Measurements from ENCODE around the gene RNF213.
"Not testable (repeated sequence)": the region's sequence is repeated elsewhere in the genome, so short reads cannot be mapped to it uniquely, and the experiment has no call there.

The RNF213 gene

DNA sequence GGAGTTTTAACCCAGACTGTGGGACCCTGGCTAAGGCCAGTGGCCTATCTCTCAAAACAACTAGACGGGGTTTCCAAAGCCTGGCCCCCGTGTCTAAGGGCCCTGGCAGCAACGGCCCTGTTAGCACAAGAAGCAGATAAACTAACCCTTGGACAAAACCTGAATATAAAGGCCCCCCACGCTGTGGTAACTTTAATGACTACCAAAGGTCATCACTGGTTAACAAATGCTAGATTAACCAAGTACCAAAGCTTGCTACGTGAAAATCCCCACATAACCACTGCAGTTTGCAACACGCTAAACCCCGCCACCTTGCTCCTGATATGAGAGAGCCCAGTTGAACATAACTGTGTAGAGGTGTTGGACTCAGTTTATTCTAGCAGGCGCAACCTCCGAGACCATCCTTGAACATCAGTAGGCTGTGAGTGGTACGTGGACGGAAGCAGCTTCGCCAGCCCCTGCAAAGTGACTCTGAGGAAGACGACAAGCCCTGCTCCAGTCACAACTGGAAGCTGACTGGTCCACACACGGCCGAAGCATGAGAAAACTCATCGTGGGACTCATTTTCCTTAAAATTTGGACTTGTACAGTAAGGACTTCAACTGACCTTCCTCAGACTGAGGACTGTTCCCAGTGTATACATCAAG lies 149.9 kb downstream of the RNF213 start:
- in situ Hi-C loops (cut with MboI; ENCODE audit: low sequenced_read_pairs), result not testable (repeated sequence)

GRCh38 chr17:80413771-80414507 lies 153.3 kb downstream of the RNF213 start:
- in situ Hi-C loops (cut with MboI; ENCODE audit: low sequenced_read_pairs), result no loop called here

DNA sequence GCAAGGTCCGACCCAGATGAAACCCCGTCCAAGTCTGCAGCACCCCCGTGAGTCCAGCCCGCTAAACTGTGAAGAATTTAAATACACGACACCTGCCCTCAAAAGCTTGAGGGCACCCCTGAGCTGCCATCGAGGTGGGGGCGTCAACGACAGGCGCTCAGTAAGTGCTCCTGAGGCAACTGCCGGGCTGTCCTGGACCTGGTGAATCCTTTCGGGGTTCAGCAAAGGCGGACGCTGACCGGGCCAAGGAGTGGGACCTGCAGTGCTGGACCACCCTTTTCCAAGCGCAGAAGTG lies 153.8 kb downstream of the RNF213 start:
- in situ Hi-C loops (cut with MboI; ENCODE audit: low sequenced_read_pairs), result no loop called here

DNA sequence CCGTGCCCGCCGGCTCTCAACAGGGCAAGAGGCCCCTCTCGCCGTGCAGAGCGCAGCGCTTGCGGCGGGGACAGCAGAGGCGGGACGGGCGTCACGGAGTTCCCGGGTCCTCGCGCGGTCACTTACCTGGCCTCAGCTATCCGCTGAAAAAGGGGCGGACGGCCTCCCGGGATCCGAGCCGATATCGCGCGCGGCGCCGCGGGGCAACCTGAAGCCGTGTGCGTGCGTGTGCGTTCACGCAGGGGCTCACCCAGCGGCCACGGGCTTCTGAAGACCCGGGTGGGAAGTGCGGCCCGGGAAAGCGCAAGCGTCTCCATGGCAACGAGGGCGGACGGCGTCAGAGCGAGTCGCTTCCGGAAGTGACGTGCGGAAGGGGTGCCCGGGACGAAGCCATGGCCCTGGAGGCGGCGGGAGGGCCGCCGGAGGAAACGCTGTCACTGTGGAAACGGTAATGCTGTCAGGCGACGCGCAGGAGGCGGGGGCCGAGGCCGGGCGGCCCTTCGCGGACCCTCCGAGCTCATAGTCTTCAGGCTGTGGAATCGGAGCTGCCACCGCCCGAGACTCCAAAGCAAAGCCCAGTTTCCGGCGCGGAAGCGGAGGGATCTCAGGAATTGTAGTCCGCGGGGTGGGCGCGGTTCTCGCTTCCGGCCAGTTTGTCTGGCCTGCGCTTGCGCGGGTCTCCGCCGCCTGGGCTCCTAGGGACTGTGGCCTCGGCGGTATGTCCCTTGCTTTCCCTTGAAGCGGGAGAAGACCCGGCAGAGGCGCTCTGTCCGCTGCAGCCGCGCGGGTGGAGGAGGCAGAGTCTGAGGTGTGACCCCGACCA lies 154.4 kb downstream of the RNF213 start, which contains the start of gene ENDOV:
ENDOV (plus strand) TSS at position 365 of the 823 bp plus-strand sequence; CDS start at position 393, 28 bp downstream.
- in situ Hi-C loops (cut with MboI; ENCODE audit: low sequenced_read_pairs), result no loop called here

DNA sequence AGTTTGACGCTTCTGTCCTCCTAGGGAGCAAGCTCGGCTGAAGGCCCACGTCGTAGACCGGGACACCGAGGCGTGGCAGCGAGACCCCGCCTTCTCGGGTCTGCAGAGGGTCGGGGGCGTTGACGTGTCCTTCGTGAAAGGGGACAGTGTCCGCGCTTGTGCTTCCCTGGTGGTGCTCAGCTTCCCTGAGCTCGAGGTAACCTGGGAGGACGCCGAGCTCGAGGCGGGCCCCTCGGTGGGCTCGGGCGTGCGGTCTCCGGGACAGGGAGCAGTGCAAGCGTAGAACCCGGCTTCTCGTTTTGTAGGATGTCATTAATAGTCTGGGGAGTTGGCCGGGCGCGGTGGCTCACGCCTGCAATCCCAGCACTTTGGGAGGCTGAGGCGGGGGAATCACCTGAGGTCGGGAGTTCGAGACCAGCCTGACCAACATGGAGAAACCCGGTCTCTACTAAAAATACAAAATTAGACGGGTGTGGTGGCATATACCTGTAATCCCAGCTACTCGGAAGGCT lies 155.0 kb downstream of the RNF213 start:
- in situ Hi-C loops (cut with MboI; ENCODE audit: low sequenced_read_pairs), result no loop called here

DNA sequence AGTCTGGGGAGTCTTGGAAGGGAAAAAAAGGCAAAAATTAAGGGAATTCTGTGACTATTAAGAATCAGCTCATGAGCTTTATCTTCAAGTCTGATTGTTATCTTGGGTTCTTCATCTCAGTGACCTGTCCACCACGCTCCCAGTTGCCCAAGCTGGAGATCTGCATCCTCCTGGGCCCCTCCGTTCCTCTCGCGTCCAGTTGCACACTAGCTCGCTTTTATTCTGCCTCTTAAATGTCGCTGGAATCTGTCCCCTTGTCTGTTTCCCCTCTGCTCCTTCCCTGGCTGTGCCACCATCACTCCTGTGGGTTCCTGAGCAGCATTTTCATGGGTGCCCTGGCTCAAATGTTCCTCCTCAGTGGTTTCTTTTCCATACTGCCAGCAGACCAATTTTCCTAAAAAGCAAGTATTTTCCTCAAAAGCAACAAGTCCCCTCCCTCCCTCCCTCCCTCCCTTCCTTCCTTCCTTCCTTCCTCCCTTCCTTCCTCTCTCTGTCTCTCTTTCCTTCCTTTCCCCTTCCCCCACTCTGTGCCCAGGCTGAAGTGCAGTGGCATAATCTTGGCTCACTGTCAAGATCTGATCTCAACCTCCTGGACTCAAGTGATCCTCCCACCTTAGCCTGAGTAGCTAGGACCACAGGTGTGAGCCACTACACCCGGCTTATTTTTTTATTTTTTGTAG lies 155.7 kb downstream of the RNF213 start:
- in situ Hi-C loops (cut with MboI; ENCODE audit: low sequenced_read_pairs), result no loop called here

- in situ Hi-C loops (cut with MboI; ENCODE audit: low sequenced_read_pairs), result no loop called here
Observed at GRCh38 chr17:80416940-80417293, 156.3 kb downstream of the RNF213 start.

DNA sequence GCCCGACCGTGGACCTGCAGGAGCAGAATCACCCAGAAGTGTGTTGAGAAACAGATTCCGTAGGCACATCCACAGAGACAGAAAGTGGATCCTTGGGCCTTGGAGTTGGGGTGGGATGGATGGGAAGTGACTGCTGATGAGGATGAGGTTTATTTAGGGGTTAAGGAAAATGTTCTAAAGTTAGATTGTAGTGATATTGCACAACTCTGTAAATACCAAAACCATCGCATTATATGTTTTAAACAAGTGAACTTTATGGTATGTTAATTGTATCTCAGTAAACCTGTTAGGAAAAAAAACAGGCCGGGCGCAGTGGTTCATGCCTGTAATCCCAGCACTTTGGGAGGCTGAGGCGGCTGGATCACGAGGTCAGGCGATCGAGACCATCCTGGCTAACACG lies 157.9 kb downstream of the RNF213 start:
- in situ Hi-C loops (cut with MboI; ENCODE audit: low sequenced_read_pairs), result no loop called here

DNA sequence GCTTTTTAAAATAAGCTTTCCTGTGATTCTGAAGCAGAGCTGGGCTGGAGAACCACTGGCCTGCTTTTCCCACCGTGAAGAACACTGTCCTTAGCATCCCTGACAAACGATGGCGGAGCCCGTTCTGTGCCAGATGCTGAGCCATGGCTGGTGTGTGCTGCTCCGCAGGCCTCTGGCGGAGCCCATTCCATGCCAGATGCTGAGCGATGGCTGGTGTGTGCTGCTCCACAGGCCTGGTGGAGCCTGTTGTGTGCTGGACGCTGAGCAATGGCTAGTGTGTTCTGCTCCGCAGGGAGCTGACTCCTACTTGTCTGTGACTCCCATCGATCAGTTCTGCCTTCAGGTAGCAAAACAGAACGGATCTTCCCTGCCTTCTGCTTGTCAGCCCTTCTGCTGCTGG lies 158.6 kb downstream of the RNF213 start:
- in situ Hi-C loops (cut with MboI; ENCODE audit: low sequenced_read_pairs), result no loop called here

GRCh38 chr17:80421381-80422090 lies 160.9 kb downstream of the RNF213 start:
- in situ Hi-C loops (cut with MboI; ENCODE audit: low sequenced_read_pairs), result no loop called here

- in situ Hi-C loops (cut with MboI; ENCODE audit: low sequenced_read_pairs), result no loop called here
Observed at GRCh38 chr17:80422276-80422675, 161.6 kb downstream of the RNF213 start.

DNA sequence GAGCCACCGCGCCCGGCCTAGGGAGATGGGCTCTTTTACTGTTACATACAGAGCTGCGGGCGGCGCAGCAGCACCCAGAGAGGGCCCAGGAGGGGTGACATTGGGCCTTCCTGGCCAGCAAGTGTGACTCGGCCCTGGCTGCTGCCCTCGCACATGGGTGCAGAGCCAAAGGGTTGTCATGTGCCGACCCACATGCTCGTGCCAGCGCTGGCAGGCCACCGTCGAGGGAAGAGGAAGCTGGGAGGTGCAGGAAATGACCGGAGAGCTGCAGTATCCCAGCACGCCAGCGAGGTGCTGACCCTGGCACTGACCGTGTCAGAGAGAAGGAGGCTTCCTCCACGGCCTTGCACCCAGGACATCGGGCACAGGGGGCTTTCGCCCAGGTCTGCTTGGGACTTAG lies 162.3 kb downstream of the RNF213 start:
- in situ Hi-C loops (cut with MboI; ENCODE audit: low sequenced_read_pairs), result no loop called here

DNA sequence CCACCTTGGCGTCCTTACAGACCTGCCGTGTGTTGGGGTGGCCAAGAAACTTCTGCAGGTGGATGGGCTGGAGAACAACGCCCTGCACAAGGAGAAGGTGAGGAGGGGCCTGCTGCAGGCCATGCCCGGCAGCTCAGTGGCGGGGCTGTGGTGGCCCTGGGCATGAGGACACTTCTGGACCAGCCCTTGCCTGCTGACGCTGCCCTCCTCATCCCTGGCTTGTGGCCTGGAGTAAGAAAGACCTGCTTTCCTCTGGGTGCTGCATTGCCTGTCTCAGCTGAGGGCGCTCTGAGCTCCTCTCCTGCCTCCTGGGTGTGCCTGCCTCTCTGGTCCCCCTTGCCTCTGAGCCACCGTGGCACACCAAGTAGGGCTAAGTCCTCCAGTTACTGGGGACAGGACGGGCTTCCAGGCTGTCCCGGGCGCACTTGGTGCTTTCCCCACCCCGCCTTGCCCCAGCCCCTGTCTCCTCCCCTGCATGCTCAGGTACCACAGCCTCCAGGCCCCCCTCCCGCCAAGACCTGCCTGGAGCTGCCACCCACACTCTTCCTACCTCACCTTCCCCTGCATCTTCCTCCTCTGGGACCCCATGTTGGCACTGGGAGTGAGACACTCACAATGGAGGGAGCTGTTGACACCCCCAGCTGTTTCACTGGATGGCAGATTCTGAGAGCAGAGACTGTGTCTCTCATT lies 163.0 kb downstream of the RNF213 start:
- in situ Hi-C loops (cut with MboI; ENCODE audit: low sequenced_read_pairs), result no loop called here

DNA sequence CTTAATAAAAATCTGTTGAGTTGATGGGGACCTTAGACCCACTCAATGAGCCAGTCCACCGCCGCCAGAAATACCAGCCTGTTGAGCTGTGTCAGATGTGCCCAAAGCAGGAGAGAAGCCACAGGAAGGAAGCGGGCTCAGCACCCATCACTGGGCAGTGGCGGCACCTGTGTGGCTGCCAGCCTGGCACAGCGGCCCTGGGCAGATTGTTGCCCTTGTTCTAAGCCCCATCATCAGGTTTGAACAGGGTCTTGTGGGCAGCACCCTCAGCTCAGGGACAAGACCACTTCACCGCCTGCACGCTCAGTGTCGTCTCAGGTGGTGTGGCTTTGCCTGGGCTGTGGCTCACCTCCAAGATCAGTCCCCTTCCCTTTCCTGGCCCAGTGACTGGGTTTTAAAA lies 163.6 kb downstream of the RNF213 start:
- in situ Hi-C loops (cut with MboI; ENCODE audit: low sequenced_read_pairs), result no loop called here

- in situ Hi-C loops (cut with MboI; ENCODE audit: low sequenced_read_pairs), result no loop called here
Observed at GRCh38 chr17:80424878-80425765, 164.5 kb downstream of the RNF213 start.

GRCh38 chr17:80425835-80426426 lies 165.3 kb downstream of the RNF213 start:
- in situ Hi-C loops (cut with MboI; ENCODE audit: low sequenced_read_pairs), result no loop called here

DNA sequence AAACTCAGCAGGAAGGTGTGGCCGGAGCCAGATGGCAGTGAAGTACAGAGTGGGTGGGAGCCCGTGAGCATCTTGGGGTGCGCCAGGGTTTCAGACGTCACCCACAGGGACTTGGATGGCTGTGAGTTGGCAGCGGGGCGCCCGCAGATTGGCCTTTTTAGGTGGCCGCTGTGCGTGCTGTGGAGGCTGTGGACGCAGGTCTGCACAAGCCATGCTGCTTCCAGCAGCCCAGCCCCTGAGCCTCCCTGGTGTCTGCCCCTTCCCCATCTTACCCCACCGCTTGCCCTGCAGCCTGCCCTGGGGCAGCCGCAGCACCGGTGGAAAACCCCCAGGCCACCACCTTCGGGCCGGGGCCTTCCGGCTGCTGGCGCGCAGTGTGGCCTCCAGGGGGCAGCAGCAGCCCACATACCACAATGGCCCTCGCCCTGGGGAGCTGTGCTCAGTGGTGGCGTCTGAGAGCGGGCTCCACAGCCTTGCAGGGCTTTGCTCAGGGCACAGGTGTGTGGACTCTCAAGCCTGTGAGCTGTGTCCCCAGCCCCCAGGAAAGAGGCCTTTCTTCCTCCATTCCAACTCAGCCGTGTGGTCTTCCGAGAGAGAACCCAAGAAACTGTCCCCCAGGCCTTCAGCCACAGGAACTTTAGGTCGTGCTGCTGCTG lies 166.1 kb downstream of the RNF213 start:
- in situ Hi-C loops (cut with MboI; ENCODE audit: low sequenced_read_pairs), result no loop called here
